Measurements from ENCODE around the gene AMN. TPM values are rescaled to one million over a fixed set of nuclear protein-coding genes. Genes with fewer than 3 reads are reported as not detected.

AMN gene
- total RNA-seq, 3 donors from 2014 or later: 1.7 to 2.2 (median 2.0) TPM

DNA sequence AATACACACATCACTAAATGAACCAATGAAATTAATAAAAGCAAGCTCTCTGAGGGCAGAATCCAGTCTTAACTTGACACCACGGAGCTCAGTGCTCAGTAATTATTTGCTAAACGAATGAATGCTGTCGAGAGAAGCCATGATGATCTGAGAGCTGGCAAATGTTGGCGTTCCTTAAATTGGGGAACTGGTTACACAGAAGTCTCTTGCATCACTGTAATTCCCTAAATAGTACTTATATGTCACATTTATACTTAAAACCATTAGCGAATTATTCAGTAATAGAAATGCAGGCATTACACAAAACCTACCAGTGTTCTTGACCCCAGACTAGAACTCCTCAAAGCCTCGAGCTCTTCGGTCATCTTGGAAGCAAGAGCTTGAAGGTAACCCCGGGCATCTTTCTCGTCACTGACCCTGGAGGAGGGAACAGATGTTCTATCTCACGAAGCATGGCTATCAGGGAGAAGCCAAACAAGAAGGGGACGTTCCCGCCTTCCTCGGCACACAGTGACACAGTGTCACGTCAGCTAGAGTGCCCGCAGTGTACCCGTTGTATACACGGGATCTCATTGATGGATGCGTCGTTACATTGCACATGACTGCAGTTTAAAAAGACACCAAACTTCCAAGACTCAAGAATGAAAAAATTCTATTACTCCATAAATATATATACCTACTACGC, 43.6 kb downstream of the AMN start:
- DNase-seq (no peak), ATAC-seq (no peak)
- no peaks in the 10 kb centered on the region for H3K4me1 Mint-ChIP-seq (ENCODE audit: low read depth)
- no peaks in the 10 kb centered on the region for H3K9me3 Mint-ChIP-seq
- H3K36me3 Mint-ChIP-seq (ENCODE audit: insufficient read depth): peaks cover 2% of the 10 kb centered on the region
- no peak overlapping the region for H3K4me3 Mint-ChIP-seq
- no peaks in the 10 kb centered on the region for H3K27me3 Mint-ChIP-seq (ENCODE audit: low read depth)

DNA sequence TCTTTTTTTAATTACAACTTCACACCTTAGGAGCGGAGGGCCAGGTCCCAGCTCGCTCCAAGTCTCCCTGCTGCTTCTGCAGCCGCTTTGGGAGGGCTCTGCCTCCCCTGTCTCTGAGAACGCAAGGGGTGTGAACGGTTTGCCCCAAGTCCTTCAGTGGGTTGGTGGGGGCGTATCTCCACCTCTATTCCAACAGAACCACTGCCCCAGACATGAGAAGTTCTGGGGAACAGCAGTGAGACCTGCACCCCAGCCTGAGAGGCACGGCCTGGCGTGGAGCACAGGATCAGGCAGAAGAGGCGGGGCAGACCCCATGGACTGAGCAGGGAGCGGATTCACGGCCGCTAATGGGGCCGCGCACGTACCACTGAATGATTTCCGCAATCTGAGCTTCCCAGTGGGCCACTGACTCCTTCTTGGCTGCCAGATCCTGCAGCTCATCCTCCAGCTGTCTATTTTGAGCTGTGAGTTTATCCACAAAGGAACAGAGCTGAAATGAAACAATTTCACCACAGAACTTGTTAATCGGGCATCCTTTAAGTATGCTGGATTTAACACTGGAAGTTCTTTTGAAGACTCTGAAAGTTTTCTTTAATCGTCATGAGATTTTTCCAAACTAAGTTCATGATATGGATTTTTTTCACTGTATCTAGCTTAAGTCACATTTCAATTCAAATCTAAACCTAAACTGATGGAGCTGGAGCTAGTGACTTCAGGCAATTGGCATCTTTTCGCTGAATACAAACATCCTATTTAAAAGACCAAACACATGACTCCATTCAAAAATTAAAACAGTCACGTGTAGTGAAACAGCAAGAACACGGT, 44.4 kb downstream of the AMN start:
- Mint-ChIP-seq H3K4me1 (ENCODE audit: low read depth) (no peaks in the 10 kb centered on the region), H3K27me3 (ENCODE audit: low read depth) (no peaks in the 10 kb centered on the region), H3K4me3 (no peak overlapping the region), H3K36me3 (ENCODE audit: insufficient read depth) (peaks cover 2% of the 10 kb centered on the region), H3K9me3 (no peaks in the 10 kb centered on the region)
- DNase-seq: no peak
- no peak for ATAC-seq

DNA sequence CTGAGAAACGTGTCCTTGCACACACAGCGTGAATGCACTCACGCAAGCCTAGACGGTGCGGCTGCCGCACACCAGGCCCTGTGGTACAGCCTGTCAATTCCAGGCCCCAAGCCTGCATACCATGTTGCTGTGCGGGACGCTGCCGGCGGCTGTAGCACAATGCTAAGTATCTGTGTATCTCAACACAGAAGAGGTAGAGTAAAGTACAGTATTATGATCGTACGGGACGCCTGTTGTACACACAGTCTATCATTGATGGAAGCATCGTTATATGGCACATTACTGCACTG, 45.0 kb downstream of the AMN start:
- H3K4me1 Mint-ChIP-seq (ENCODE audit: low read depth): no peaks in the 10 kb centered on the region
- no peaks in the 10 kb centered on the region for H3K27me3 Mint-ChIP-seq (ENCODE audit: low read depth)
- peaks cover 1% of the 10 kb centered on the region for H3K36me3 Mint-ChIP-seq (ENCODE audit: insufficient read depth)
- ATAC-seq: no peak
- no peak overlapping the region for H3K4me3 Mint-ChIP-seq
- DNase-seq: no peak
- no peaks in the 10 kb centered on the region for H3K9me3 Mint-ChIP-seq

DNA sequence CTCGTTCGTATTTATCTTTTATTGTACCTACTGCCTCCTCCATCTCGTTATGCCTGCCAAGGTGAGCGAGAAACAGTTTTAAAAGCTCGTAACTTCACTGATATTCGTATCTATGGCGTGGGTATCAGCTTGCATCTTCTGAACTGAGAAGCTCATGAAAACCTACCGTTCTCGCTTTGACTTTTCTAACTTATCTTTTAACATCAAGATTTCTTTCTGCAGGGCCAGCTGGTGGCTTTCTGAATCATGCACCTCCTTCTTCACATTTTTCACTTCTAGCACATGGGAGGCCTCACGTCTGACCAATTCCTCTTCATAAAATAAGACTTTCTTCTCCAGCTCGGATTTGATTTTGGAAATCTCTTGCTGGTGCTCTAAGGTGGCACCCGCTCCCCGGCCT, 45.8 kb downstream of the AMN start:
- Mint-ChIP-seq H3K36me3 (ENCODE audit: insufficient read depth) (no peaks in the 10 kb centered on the region), H3K27me3 (ENCODE audit: low read depth) (no peaks in the 10 kb centered on the region), H3K4me1 (ENCODE audit: low read depth) (no peaks in the 10 kb centered on the region), H3K4me3 (no peak overlapping the region), H3K9me3 (no peaks in the 10 kb centered on the region)
- DNase-seq: no peak
- no peak for ATAC-seq

DNA sequence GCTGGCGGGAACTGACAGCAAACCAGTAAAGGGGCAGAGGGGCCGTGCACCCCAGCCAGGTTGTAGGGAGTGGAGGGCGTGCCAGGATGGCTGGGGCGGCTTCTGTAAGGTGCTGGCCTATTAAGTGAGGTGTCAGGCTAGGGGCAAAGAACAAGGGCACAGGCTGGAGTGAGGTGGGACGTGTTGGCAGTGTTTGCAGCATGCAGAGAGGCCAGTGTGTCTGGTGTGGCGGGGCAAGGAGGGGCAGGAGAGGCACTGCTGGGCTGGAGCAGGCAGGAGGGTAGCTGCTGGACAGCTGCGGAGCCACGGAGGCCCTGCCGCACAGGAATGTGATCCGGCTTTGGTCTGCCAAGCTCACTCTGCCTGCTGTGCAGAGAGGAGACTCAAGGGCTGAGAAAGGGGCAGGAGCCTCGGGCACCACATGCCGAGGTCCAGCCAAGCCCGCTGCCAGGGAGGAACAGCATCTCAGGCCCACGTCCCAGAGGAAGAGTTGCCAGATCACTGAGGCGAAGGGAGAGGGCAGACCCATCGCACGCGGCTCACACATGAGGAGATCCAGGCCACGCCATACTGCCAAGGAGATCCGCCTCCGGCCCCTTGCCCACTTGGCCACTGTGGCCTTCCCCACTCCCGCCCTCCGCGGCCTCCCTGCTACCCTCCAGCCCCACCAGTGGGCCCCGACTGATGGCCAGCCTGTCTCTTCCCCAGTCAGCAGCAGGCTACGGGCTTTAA, 46.8 kb downstream of the AMN start:
- no peaks in the 10 kb centered on the region for H3K9me3 Mint-ChIP-seq
- H3K36me3 Mint-ChIP-seq (ENCODE audit: insufficient read depth): no peaks in the 10 kb centered on the region
- no peaks in the 10 kb centered on the region for H3K27me3 Mint-ChIP-seq (ENCODE audit: low read depth)
- no peak overlapping the region for H3K4me3 Mint-ChIP-seq
- ATAC-seq (no peak), DNase-seq (no peak)
- no peaks in the 10 kb centered on the region for H3K4me1 Mint-ChIP-seq (ENCODE audit: low read depth)

DNA sequence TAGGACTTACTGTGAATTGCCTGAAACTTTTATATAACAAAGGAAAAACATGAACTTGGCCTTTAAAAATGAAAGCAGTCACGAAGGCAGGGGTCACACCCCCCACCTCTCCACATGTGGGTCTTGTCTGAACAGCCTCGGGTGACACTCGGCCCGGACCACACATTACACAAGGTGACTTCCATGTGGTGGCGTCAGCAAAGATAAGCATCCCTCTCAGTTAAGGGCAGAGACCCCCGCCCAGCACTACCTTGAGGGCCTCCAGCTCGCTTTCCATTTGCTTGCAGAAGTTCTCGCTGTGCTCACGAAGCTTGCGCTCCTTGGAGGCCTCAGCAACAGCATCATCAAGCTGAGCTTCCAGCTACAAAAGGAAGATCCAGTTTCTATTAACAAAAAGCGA, 47.4 kb downstream of the AMN start:
- Mint-ChIP-seq H3K4me1 (ENCODE audit: low read depth) (no peaks in the 10 kb centered on the region), H3K36me3 (ENCODE audit: insufficient read depth) (no peaks in the 10 kb centered on the region), H3K9me3 (no peaks in the 10 kb centered on the region), H3K27me3 (ENCODE audit: low read depth) (no peaks in the 10 kb centered on the region), H3K4me3 (no peak overlapping the region)
- DNase-seq (no peak), ATAC-seq (no peak)

DNA sequence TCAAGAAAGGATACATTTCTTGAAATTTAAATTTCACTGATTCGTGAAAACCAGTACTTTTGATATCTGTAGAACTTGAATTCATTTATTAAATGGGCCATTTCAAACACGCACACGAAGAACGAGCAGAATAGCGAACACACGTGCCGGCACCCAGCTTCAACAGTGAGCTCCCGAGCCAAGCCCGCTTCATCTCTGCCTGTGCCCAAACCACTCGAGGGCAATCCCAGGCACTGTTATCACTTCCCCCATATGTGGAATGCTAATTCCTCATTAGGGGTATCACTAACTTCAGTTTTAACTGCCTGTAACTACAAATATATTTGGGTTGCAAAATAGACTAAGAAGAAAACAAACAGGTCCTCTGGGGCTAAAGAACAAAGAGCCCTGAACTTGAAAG, 48.0 kb downstream of the AMN start:
- DNase-seq: no peak
- H3K9me3 Mint-ChIP-seq: no peaks in the 10 kb centered on the region
- H3K4me3 Mint-ChIP-seq: no peak overlapping the region
- no peaks in the 10 kb centered on the region for H3K4me1 Mint-ChIP-seq (ENCODE audit: low read depth)
- no peaks in the 10 kb centered on the region for H3K27me3 Mint-ChIP-seq (ENCODE audit: low read depth)
- H3K36me3 Mint-ChIP-seq (ENCODE audit: insufficient read depth): no peaks in the 10 kb centered on the region
- ATAC-seq: no peak

DNA sequence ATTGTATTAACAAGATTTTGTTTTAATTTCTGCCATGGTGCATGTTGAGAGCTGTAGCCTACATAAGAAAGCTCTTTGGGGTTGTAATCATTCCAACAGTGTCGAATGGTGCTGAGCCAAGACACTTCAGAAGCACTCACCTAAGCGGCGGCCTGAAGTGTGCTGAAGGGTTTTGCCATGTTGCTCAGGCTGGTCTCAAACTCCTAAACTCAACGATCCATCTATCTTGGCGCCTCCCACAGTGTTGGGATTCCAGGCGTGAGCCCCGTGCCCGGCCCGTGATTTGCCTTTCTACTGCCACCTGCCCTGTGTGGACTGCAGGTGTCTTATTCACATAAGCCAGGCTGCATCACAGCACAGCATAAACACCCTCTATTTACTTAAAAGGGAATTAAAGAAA, 48.9 kb downstream of the AMN start:
- no peak overlapping the region for H3K4me3 Mint-ChIP-seq
- H3K27me3 Mint-ChIP-seq (ENCODE audit: low read depth): no peaks in the 10 kb centered on the region
- no peak for DNase-seq
- ATAC-seq: no peak
- no peaks in the 10 kb centered on the region for H3K9me3 Mint-ChIP-seq
- H3K36me3 Mint-ChIP-seq (ENCODE audit: insufficient read depth): no peaks in the 10 kb centered on the region
- H3K4me1 Mint-ChIP-seq (ENCODE audit: low read depth): no peaks in the 10 kb centered on the region

DNA sequence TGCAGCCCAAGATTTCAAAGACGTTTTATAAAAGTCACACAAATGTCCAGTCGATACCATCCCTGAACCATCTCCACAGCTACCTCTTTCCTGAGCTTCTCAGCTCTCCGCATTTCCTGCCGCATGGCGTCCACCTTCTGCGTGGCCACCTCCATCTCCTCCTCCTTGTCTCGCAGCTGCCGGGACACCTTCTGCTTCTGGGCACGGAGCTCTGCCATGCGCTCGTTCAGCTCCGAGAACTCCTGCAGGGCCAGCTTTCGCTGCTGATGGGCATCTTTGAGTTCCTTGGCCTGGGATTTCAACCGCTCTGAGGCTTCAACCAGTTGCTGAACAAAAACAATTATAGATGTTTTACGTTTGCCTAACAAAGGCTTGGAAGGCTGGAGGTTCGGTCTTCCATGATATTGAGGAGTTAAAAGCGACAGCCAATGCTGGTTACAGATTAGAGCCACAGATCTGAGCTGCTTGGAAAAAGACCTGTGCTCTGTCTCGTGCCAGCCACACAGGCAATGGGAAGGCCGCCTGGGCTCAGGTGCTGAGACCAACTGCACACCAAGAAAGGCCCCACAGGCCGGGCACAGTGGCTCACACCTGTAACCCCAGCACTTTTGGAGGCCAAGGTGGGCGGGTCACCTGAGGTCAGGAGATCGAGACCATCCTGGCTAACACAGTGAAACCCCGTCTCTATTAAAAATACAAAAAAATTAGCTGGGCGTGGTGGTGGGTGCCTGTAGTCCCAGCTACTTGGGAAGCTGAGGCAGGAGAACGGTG, 49.6 kb downstream of the AMN start:
- ATAC-seq: no peak
- H3K4me3 Mint-ChIP-seq: no peak overlapping the region

DNA sequence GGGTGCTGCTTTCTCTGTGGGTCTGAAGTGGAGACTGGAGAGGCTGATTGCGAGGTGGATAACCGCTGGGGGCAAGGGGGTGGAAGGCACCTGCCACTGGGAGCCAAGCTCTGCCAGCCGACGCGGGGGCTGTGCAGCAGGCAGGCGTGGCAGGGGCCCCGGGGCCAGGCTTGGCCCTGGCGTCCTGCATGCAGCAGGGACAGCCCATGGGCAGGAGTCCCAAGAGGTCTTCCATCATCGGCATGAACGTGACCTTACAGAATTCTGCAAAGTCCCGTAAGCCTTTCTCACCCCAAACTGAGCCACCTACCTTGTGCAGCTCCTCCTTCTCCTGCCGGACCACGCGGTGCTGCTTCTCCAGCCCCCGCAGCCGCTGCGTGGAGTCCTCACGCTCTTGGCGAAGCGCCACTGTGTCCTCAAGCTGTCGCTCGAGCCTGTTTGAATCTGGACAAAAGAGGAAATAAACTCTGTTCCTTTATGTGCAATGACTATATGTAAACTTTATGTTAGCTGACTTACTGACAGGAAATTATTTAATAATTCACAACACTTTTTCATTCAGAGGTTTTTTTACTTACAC, 51.3 kb downstream of the AMN start:
- no peaks in the 10 kb centered on the region for H3K27me3 Mint-ChIP-seq (ENCODE audit: low read depth)
- no peak overlapping the region for H3K4me3 Mint-ChIP-seq
- no peak for ATAC-seq
- no peaks in the 10 kb centered on the region for H3K4me1 Mint-ChIP-seq (ENCODE audit: low read depth)
- peaks cover 4% of the 10 kb centered on the region for H3K36me3 Mint-ChIP-seq (ENCODE audit: insufficient read depth)
- no peaks in the 10 kb centered on the region for H3K9me3 Mint-ChIP-seq
- no peak for DNase-seq

More for the DNA sequence above, 49.6 kb downstream of the AMN start:
- Mint-ChIP-seq H3K4me1 (ENCODE audit: low read depth) (no peaks in the 10 kb centered on the region), H3K9me3 (no peaks in the 10 kb centered on the region), H3K27me3 (ENCODE audit: low read depth) (no peaks in the 10 kb centered on the region), H3K36me3 (ENCODE audit: insufficient read depth) (no peaks in the 10 kb centered on the region)
- DNase-seq: no peak

DNA sequence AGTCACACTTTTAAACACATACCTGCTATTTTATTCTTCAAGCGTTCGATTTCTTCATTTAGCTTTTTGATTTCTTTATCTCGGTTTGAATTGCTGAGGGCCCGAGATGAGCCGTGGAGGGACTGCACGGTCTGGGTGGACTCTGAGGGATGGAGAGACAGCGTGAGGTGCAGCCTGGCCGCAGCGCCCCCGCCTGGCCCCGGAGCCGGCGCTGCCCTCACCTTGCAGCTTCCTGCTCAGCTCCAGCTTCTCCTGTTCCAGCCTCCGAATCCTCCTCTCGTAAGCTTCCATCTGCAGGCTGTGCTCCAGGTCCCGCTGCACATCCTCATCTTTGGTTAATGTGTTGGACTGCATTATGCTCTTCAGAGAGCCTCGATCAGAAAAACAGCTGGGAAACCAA, 53.2 kb downstream of the AMN start:
- DNase-seq (no peak), ATAC-seq (no peak)
- peaks cover 4% of the 10 kb centered on the region for H3K36me3 Mint-ChIP-seq (ENCODE audit: insufficient read depth)
- H3K9me3 Mint-ChIP-seq: no peaks in the 10 kb centered on the region
- no peaks in the 10 kb centered on the region for H3K4me1 Mint-ChIP-seq (ENCODE audit: low read depth)
- H3K27me3 Mint-ChIP-seq (ENCODE audit: low read depth): no peaks in the 10 kb centered on the region
- no peak overlapping the region for H3K4me3 Mint-ChIP-seq

DNA sequence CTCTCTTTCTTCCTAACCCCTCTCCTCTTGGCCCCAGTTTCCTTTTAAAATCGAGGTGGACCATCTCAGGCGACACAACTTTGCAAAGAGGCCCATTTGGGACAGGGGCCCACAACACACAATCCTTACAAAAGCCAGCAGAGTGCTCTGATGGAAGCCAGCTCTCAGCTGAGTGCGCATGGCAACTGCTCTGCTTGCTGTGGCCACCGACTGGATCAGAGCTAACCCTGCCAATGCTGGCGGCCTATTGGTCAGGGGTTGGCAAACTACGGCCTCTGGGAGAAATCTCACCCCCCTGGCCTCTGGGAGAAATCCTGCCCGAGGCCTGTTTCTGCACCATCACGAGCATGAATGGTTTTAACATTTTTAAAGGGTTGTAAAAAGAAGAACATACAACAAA, 55.0 kb downstream of the AMN start:
- ATAC-seq (no peak), DNase-seq (no peak)
- peaks cover 6% of the 10 kb centered on the region for H3K36me3 Mint-ChIP-seq (ENCODE audit: insufficient read depth)
- no peaks in the 10 kb centered on the region for H3K9me3 Mint-ChIP-seq
- no peaks in the 10 kb centered on the region for H3K27me3 Mint-ChIP-seq (ENCODE audit: low read depth)
- H3K4me3 Mint-ChIP-seq: no peak overlapping the region
- no peaks in the 10 kb centered on the region for H3K4me1 Mint-ChIP-seq (ENCODE audit: low read depth)

DNA sequence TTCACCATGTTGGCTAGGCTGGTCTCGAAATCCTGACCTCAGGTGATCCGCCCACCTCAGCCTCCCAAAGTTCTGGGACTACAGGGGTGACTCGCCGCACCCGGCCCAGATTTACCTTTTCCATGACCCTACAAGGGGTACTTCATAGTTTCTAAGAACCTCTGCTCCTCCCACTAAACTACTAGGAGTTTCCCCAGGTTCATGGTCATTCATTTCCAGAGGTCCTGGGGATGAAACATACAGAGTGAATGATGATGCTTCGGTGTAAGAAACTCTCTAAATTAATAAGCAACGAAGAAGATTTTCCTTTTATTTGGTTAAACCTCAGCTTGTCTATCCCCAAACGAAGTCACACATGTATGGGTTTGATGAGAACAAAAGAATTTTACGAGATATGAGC, 56.9 kb downstream of the AMN start:
- ATAC-seq: no peak
- Mint-ChIP-seq H3K4me1 (ENCODE audit: low read depth) (no peaks in the 10 kb centered on the region), H3K27me3 (ENCODE audit: low read depth) (no peaks in the 10 kb centered on the region), H3K9me3 (no peaks in the 10 kb centered on the region), H3K36me3 (ENCODE audit: insufficient read depth) (peaks cover 6% of the 10 kb centered on the region), H3K4me3 (no peak overlapping the region)
- no peak for DNase-seq

DNA sequence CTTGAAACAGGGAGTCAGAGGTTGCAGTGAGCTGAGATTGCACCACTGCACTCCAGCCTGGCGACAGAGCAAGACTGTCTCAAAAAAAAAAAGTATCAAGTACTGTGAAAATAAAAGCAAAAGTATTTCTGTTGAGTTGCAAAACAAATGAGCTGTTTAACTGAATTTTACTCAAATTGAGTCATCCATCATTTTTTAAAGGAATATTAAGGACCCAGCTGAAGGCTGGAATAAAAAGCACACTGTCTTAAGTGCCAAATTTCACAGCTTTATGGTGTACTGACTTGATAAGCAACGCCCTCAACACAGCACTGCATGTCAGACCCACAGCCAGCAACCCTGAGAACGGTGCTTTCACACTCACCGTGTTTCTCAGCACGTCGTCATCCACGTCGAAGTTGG, 57.9 kb downstream of the AMN start:
- Mint-ChIP-seq H3K27me3 (ENCODE audit: low read depth) (no peaks in the 10 kb centered on the region), H3K36me3 (ENCODE audit: insufficient read depth) (peaks cover 10% of the 10 kb centered on the region), H3K4me3 (no peak overlapping the region), H3K9me3 (no peaks in the 10 kb centered on the region), H3K4me1 (ENCODE audit: low read depth) (no peaks in the 10 kb centered on the region)
- DNase-seq (no peak), ATAC-seq (no peak)
